ENCODE measurements around the gene EARS2.

DNA sequence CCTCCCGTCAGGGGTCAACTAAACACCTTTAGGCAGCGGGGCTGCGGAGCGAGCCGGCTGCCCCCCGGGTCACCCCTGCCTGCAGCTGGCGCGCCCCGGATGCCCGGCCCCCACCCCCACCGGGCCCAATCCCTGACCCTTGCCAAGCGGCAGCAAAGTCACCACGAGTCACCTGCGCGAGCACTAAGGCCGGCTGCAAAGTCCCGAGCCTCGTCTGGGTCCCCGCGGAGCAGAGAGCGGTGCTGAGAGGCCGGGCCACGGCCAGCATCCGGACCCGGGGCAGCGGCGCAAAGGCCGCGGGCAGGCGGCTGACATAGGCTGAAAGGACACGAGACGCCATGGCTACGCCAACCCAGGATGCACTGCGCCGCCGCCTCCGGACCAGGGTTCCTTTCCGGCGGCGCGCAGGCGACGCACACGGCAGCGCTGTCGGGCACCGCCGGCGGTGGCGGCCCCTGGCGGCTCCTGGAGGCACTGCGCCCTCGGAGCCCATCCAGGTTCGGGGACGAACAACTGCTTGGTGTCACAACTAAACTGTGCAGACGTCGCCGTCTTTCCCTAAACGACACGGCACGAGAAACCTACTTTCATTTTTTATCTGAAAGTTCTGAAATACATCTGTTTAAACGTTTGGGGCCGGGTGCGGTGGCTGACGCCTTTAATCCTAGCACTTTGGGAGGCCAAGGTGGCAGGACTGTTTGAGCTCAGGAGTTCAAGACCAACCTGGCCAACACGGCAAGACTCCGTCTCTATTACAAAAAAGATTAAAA is 39.0 kb upstream of the EARS2 start, which contains the start of gene NDUFAB1:
- no peak for TF ChIP-seq FOXK2 (IDR thresholded peaks at IDR 0.05)
- no peak for TF ChIP-seq TARDBP (IDR thresholded peaks at IDR 0.05)
- TF ChIP-seq BHLHE40 (IDR thresholded peaks at IDR 0.05; ENCODE audit: borderline replicate concordance): no peak
- TF ChIP-seq ELF4 (IDR thresholded peaks at IDR 0.05): no peak
- TF ChIP-seq SP1 (IDR thresholded peaks at IDR 0.05): no peak
- TF ChIP-seq L3MBTL2 (conservative IDR thresholded peaks at IDR 0.05): no peak
- no peak for TF ChIP-seq LEF1 (IDR thresholded peaks at IDR 0.05; ENCODE audit: borderline replicate concordance)
- no peak for TF ChIP-seq SUZ12 (IDR thresholded peaks at IDR 0.05)
- no peak for TF ChIP-seq HDGF (IDR thresholded peaks at IDR 0.05; ENCODE audit: borderline replicate concordance)
- TF ChIP-seq FOXM1 (IDR thresholded peaks at IDR 0.05; ENCODE audit: borderline replicate concordance): no peak
- TF ChIP-seq NFRKB (IDR thresholded peaks at IDR 0.05): no peak
- TF ChIP-seq FOXA1 (IDR thresholded peaks at IDR 0.05): no peak
